NCI-H2171 treated with DMSO at 0.1 percent for 48 hours (cell line): ENCODE measurements around the gene RFX2.
"Not testable (repeated sequence)": the region's sequence is repeated elsewhere in the genome, so short reads cannot be mapped to it uniquely, and the experiment has no call there.

Experiments
- DNase-seq: peaks from one replicate; lab custom pipeline; 2025; lab: John Stamatoyannopoulos, UW

RFX2 gene

GRCh38 chr19:5990289-5990797 lies 120.0 kb downstream of the RFX2 start:
- DNase-seq = peak; percentile 68

GRCh38 chr19:5989388-5990074 lies 120.8 kb downstream of the RFX2 start:
- no peak for DNase-seq

GRCh38 chr19:5988517-5989387 lies 121.5 kb downstream of the RFX2 start:
- DNase-seq = no peak

GRCh38 chr19:5987077-5987818 lies 123.1 kb downstream of the RFX2 start:
- peak; percentile 84 for DNase-seq

GRCh38 chr19:5985837-5986236 lies 124.5 kb downstream of the RFX2 start:
- not testable (repeated sequence) for DNase-seq

GRCh38 chr19:5985098-5985783 lies 125.1 kb downstream of the RFX2 start:
- no peak for DNase-seq

- no peak for DNase-seq
Observed at GRCh38 chr19:5984600-5984999, 125.7 kb downstream of the RFX2 start.

GRCh38 chr19:5983367-5983955 lies 126.8 kb downstream of the RFX2 start:
- no peak for DNase-seq

- no peak for DNase-seq
Observed at GRCh38 chr19:5978606-5979552, 131.4 kb downstream of the RFX2 start.

GRCh38 chr19:5977785-5978605 lies 132.3 kb downstream of the RFX2 start, which contains the start of gene RANBP3:
Gene RANBP3 (minus strand): TSS chr19:5978140. CDS start chr19:5978082, 58 bp downstream.
- peak; percentile 99 for DNase-seq

GRCh38 chr19:5977222-5977784 lies 133.0 kb downstream of the RFX2 start:
- DNase-seq = no peak

- no peak for DNase-seq
Observed at GRCh38 chr19:5976768-5977167, 133.5 kb downstream of the RFX2 start.

GRCh38 chr19:5975388-5975728 lies 134.9 kb downstream of the RFX2 start:
- no peak for DNase-seq

- no peak for DNase-seq
Observed at GRCh38 chr19:5974721-5975387, 135.4 kb downstream of the RFX2 start.

- no peak for DNase-seq
Observed at GRCh38 chr19:5973867-5974635, 136.2 kb downstream of the RFX2 start.

- DNase-seq = no peak
Observed at GRCh38 chr19:5973376-5973775, 136.9 kb downstream of the RFX2 start.

- no peak for DNase-seq
Observed at GRCh38 chr19:5972355-5972731, 138.0 kb downstream of the RFX2 start.
